Cardiac fibroblast (primary cell): ENCODE measurements around the gene PAIP2.

ENCODE experiments used
- DNase-seq, 2 donors: peaks; one replicate each; pipeline versions ENCODE4 v3.0.0 to v3.0.0-alpha.2; 2010; ENCODE audit warnings: low read depth in 2 of 2
- H3K4me3 ChIP-seq, 2 donors: replicated peaks in 1 of 2; 1 replicate in 1 of 2; 2 replicates in 1 of 2; pipeline ENCODE4 v1.5.1; 2011; ENCODE audit warnings: low read depth in 2 of 2, low read length in 2 of 2, mild to moderate bottlenecking in 2 of 2, moderate library complexity in 1 of 2
- TF ChIP-seq, protein P1 (sequence below): IDR thresholded peaks from one replicate; pipeline ENCODE4 v1.5.1; 2011; ENCODE audit warnings: low read depth, mild to moderate bottlenecking, low read length, inconsistent platforms

Gene PAIP2

DNA sequence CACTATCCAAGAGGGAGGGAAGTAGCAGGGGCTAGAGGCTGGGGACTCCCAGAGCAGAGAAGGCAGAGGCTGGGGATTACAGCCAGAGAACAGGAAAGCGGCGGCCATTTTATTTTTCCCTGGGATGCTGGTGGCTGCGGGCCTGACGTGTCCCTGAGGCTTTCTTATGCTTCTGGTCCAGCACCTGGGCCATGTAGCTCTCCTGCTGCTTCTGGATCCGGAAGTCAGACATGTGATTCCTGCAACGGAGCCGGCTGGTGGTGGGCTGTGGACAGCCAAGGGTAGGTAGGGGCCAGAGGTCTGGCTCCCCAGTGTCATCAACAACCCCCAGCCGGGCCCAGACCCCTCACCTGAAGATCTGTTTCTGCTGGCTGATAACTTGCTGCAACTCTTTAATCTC lies 55.0 kb downstream of the PAIP2 start:
- TF ChIP-seq, protein P1, sequence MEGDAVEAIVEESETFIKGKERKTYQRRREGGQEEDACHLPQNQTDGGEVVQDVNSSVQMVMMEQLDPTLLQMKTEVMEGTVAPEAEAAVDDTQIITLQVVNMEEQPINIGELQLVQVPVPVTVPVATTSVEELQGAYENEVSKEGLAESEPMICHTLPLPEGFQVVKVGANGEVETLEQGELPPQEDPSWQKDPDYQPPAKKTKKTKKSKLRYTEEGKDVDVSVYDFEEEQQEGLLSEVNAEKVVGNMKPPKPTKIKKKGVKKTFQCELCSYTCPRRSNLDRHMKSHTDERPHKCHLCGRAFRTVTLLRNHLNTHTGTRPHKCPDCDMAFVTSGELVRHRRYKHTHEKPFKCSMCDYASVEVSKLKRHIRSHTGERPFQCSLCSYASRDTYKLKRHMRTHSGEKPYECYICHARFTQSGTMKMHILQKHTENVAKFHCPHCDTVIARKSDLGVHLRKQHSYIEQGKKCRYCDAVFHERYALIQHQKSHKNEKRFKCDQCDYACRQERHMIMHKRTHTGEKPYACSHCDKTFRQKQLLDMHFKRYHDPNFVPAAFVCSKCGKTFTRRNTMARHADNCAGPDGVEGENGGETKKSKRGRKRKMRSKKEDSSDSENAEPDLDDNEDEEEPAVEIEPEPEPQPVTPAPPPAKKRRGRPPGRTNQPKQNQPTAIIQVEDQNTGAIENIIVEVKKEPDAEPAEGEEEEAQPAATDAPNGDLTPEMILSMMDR = no peak
- H3K4me3 ChIP-seq = no peak overlapping the region
- no peak for DNase-seq

DNA sequence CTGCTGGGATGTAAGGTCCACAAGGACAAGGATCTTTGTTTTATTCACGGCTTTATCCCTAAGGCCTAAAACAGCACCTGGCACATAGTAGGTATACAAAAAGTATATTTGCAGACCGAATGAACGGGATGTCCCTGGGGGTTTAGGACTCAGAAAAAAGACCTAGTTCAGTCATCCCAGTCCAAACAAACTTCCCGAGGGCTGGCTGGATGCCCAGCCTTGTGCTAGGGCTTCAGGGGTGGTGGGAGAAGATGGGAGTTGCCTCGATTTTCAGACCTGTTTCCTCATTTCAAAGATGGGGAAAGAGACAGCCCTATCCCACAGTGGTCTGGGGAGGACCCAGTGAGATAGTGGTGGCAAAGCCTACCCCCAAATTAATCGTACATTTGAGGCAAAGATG lies 56.3 kb downstream of the PAIP2 start:
- H3K4me3 ChIP-seq = no peak overlapping the region
- TF ChIP-seq, protein P1 = no peak
- peak in 1 of 2 donors; percentile 29 for DNase-seq

GRCh38 chr5:139399501-139400121 lies 58.0 kb downstream of the PAIP2 start:
- TF ChIP-seq, protein P1 = no peak
- no peak for DNase-seq

DNA sequence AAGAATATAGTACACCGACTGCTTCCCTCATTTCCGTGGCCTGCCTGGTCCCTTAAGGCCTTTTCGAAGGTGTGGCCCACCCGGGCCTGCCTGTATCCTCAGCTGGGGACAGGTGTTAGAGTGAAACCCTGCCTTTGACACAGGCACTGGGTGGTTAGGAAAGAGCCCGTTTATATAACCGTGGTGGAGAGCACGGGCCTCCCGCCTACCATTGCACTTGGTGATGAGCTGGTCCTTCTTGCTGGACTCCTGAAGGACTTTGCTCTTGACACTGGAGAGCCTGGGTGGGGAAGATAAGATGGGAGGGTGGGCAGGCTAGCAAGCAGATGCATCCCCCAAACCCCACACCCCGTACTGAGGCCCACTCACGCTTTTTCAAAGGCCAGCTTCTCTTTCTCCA lies 59.9 kb downstream of the PAIP2 start:
- no peak overlapping the region for H3K4me3 ChIP-seq
- DNase-seq = no peak
- TF ChIP-seq, protein P1 = no peak

More at GRCh38 chr5:139399501-139400121, 58.0 kb downstream of the PAIP2 start:
- H3K4me3 ChIP-seq = no peak overlapping the region

DNA sequence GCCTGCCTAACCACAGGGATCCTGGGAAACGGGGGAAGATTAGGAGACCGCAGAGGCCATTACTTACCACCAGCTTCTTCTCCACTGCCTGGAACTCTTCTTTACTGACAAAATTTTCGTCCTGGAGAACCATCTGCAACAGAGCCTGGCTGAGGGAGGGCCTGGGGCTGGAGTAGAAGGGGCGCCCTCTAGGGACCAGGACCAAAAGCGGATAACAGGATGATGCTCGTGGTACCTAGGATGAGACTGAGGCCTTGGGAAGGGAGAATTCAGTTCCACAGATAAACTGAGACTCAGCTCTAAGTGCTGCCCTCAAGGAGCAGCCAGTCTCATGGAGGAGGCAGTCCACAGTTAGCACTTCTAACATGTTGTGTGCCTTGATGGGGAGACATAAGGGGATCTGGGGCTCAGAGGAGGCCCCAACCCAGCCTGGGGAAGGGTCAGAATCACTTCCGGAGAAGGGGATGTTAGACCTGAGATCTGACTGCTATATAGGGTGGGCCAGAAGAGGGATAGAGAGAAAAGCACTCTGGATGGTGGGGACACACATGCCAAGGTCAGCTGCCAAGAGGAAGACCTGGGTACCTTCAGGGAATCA lies 61.0 kb downstream of the PAIP2 start:
- TF ChIP-seq, protein P1 = peak; percentile 51
- peak in 1 of 2 donors; percentile 44 for DNase-seq
- H3K4me3 ChIP-seq = no peak overlapping the region

DNA sequence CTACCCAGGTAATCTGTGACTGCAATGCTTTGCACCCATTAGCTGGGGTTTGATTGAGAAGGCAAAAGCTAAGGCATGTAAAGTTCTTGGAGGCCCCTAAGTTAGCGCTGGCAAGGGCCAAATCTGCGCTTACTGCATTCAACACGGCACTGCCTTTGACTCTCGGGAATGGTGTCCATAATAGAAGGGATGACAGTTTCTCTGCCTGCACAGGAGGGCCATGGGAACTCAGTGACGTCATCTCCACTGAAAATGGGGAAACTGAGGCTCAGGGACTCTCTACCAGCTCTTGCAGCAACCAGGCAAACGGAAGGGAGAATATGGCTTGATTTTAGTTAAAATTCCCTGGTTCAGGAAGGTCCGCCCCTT lies 61.7 kb downstream of the PAIP2 start:
- TF ChIP-seq, protein P1 = no peak
- DNase-seq = no peak
- peak overlapping the region; percentile 50 to 68 for H3K4me3 ChIP-seq
